IMR-90 (cell line): ENCODE results near the gene TBL3. TPM values are rescaled to one million over a fixed set of nuclear protein-coding genes. Genes with fewer than 3 reads are reported as not detected.
"Not testable (repeated sequence)": the region's sequence is repeated elsewhere in the genome, so short reads cannot be mapped to it uniquely, and the experiment has no call there.

Source experiments
- ATAC-seq: fragments of 200-7000 bp; cut with Tn5 transposase; 2 replicates; pipeline ENCODE4 v1.9.1; 2020; ENCODE audit warnings: low read depth, mild to moderate bottlenecking, moderate library complexity
- BruUV-seq: library from RNA; stranded (reverse); fragments of 400-500 nt; replicated peaks from 2 replicates; lab custom pipeline; 2021; lab: Mats Ljungman, UMichigan
- CTCF ChIA-PET: fragments of 300-600 bp; formaldehyde crosslinking; extraction: SDS; loops from one replicate; lab custom pipeline; 2021; ENCODE audit warnings: antibody characterized with exemption; lab: Yijun Ruan, JAX
- POLR2A ChIA-PET: fragments of 300-600 bp; sonication (Branson Sonifier 250); formaldehyde crosslinking; loops from one replicate; lab custom pipeline; 2022; ENCODE audit warnings: antibody characterized with exemption; ENCODE audit not compliant: unreplicated experiment; lab: Charles Lee
- DNase-seq: peaks from one replicate; pipeline ENCODE4 v3.0.0; 2013
- H2AFZ ChIP-seq: replicated peaks from 2 replicates; pipeline ENCODE3; 2013; ENCODE audit warnings: low read length, mild to moderate bottlenecking; ENCODE audit not compliant: poor library complexity
- H2AK5ac ChIP-seq: 2 replicates; pipeline ENCODE4 v1.6.1; 2013; ENCODE audit warnings: low read depth, low read length, inconsistent platforms
- H2AK9ac ChIP-seq: replicated peaks from 2 replicates; pipeline ENCODE3; 2013; ENCODE audit warnings: mild to moderate bottlenecking, low read depth, low read length, moderate library complexity; ENCODE audit not compliant: poor library complexity
- H2BK120ac ChIP-seq: 2 replicates; pipeline ENCODE4 v1.6.1; 2013; ENCODE audit warnings: low read depth, low read length, inconsistent platforms
- H2BK15ac ChIP-seq: 3 replicates; pipeline ENCODE4 v1.6.1; 2013; ENCODE audit warnings: low read depth, low read length, inconsistent platforms
- H2BK20ac ChIP-seq: 2 replicates; pipeline ENCODE4 v1.6.1; 2013; ENCODE audit warnings: low read depth, mild to moderate bottlenecking, inconsistent platforms, low read length, moderate library complexity
- H2BK5ac ChIP-seq: 2 replicates; pipeline ENCODE4 v1.6.1; 2013; ENCODE audit warnings: mild to moderate bottlenecking, low read depth, low read length, inconsistent platforms; ENCODE audit not compliant: poor library complexity, severe bottlenecking
- H3K14ac ChIP-seq: replicated peaks from 2 replicates; pipeline ENCODE4 v1.6.1; 2013; ENCODE audit warnings: low read depth, low read length, inconsistent platforms
- H3K18ac ChIP-seq: 2 replicates; pipeline ENCODE4 v1.6.1; 2013; ENCODE audit warnings: low read depth, low read length, control low read depth
- H3K23ac ChIP-seq: 2 replicates; pipeline ENCODE4 v1.6.1; 2013; ENCODE audit warnings: low read depth, low read length, inconsistent platforms
- H3K27ac ChIP-seq: 2 replicates; pipeline ENCODE4 v1.5.1; 2013; ENCODE audit warnings: mild to moderate bottlenecking, control low read depth, low read length; ENCODE audit not compliant: insufficient read depth
- H3K27me3 ChIP-seq: 2 replicates; pipeline ENCODE4 v1.6.1; 2013; ENCODE audit warnings: low read length; ENCODE audit not compliant: control insufficient read depth, insufficient read depth
- H3K36me3 ChIP-seq: 2 replicates; pipeline ENCODE4 v1.6.1; 2013; ENCODE audit warnings: low read length, mixed read lengths; ENCODE audit not compliant: control insufficient read depth, insufficient read depth
- H3K4ac ChIP-seq: 2 replicates; pipeline ENCODE4 v1.6.1; 2013; ENCODE audit warnings: low read depth, low read length, inconsistent platforms
- H3K4me1 ChIP-seq: 2 replicates; pipeline ENCODE4 v1.6.1; 2013; ENCODE audit warnings: low read length, mixed read lengths; ENCODE audit not compliant: control insufficient read depth, insufficient read depth
- H3K4me2 ChIP-seq: 2 replicates; pipeline ENCODE4 v1.6.1; 2013; ENCODE audit warnings: low read depth, mild to moderate bottlenecking, control low read depth, low read length, moderate library complexity
- H3K4me3 ChIP-seq: 2 replicates; pipeline ENCODE4 v1.5.1; 2013; ENCODE audit warnings: low read depth, mild to moderate bottlenecking, control low read depth, low read length, moderate library complexity; ENCODE audit not compliant: insufficient read depth
- H3K56ac ChIP-seq: 2 replicates; pipeline ENCODE4 v1.6.1; 2013; ENCODE audit warnings: low read length, inconsistent platforms; ENCODE audit not compliant: insufficient read depth; ENCODE audit errors: extremely low read depth
- H3K79me1 ChIP-seq, 2 experiments: 2 replicates each; pipeline ENCODE4 v1.6.1; 2013; ENCODE audit warnings: low read length in 2 of 2, inconsistent platforms in 1 of 2, low read depth in 1 of 2
- H3K9ac ChIP-seq: 2 replicates; pipeline ENCODE4 v1.6.1; 2013; ENCODE audit warnings: low read depth, low read length, control low read depth
- H3K9me1 ChIP-seq: 2 replicates; pipeline ENCODE4 v1.6.1; 2013; ENCODE audit warnings: low read length, inconsistent platforms; ENCODE audit not compliant: insufficient read depth
- H3K9me3 ChIP-seq: 2 replicates; pipeline ENCODE4 v1.6.1; 2013; ENCODE audit warnings: low read length; ENCODE audit not compliant: control insufficient read depth, insufficient read depth
- H4K20me1 ChIP-seq: 2 replicates; pipeline ENCODE4 v1.6.1; 2013; ENCODE audit warnings: low read length, inconsistent platforms; ENCODE audit not compliant: insufficient read depth
- H4K5ac ChIP-seq: 2 replicates; pipeline ENCODE4 v1.6.1; 2013; ENCODE audit warnings: mild to moderate bottlenecking, low read depth, low read length, control low read depth
- H4K8ac ChIP-seq, 2 experiments: 2 replicates each; pipeline ENCODE4 v1.6.1; 2013; ENCODE audit warnings: low read depth in 2 of 2, low read length in 2 of 2, control low read depth in 1 of 2, inconsistent platforms in 1 of 2
- H4K91ac ChIP-seq: 2 replicates; pipeline ENCODE4 v1.6.1; 2013; ENCODE audit warnings: low read depth, low read length, inconsistent platforms; ENCODE audit not compliant: insufficient read depth
- CEBPB ChIP-seq: IDR thresholded peaks from 2 replicates; pipeline ENCODE4 v1.6.1; 2012; ENCODE audit warnings: low read depth, low read length, improper control_type of control experiment
- WGBS, 2 experiments: methylation state at CpG; one replicate each; pipeline versions ENCODE4 v1.1.5 to v1.1.7; 2013; ENCODE audit warnings: missing lambda C conversion rate in 2 of 2; ENCODE audit not compliant: insufficient read length in 1 of 2; ENCODE audit errors: extremely low coverage in 2 of 2; 5-methylcytosine and 5-hydroxymethylcytosine counted together
- dilution Hi-C: fragments of 300-500 bp; cut with HindIII; formaldehyde crosslinking; loops from one replicate; pipeline ENCODE4 v1.14.3; 2018; ENCODE audit warnings: low sequenced_read_pairs; ENCODE audit not compliant: unreplicated experiment
- in situ Hi-C: fragments of 300-500 bp; cut with MboI; formaldehyde crosslinking; loops from 3 replicates; pipeline ENCODE4 v1.14.3; 2019; ENCODE audit warnings: low sequenced_read_pairs, inconsistent platforms, mixed read lengths
- intact Hi-C: fragments of 100-400 bp; cut with micrococcal nuclease; formaldehyde crosslinking; loops from 2 replicates; pipeline ENCODE4 v1.10.0; 2022
- polyA plus RNA-seq, 3 experiments: library from polyadenylated mRNA; depleted of rRNA; stranded (reverse); fragments of >200 nt; gene quantifications; 2 replicates each; pipeline ENCODE4 v1.2.3, GENCODE V29; 2012; ENCODE audit warnings: low replicate concordance in 1 of 3
- total RNA-seq: library from RNA; depleted of rRNA; stranded (reverse); fragments of >200 nt; gene quantifications from 2 replicates; pipeline ENCODE4 v1.2.3, GENCODE V29; 2012
- TF ChIP-seq, protein P1 (sequence below): fragments of 150-350 bp; IDR thresholded peaks from 2 replicates; pipeline ENCODE4 v1.6.1; 2017; ENCODE audit warnings: mild to moderate bottlenecking, antibody characterized with exemption, low read length, low read depth

The TBL3 gene
- total and polyA plus RNA-seq, 2 of the 4 experiments (the other 2 are of a cell fraction), result 38.5 to 60.8 TPM

DNA sequence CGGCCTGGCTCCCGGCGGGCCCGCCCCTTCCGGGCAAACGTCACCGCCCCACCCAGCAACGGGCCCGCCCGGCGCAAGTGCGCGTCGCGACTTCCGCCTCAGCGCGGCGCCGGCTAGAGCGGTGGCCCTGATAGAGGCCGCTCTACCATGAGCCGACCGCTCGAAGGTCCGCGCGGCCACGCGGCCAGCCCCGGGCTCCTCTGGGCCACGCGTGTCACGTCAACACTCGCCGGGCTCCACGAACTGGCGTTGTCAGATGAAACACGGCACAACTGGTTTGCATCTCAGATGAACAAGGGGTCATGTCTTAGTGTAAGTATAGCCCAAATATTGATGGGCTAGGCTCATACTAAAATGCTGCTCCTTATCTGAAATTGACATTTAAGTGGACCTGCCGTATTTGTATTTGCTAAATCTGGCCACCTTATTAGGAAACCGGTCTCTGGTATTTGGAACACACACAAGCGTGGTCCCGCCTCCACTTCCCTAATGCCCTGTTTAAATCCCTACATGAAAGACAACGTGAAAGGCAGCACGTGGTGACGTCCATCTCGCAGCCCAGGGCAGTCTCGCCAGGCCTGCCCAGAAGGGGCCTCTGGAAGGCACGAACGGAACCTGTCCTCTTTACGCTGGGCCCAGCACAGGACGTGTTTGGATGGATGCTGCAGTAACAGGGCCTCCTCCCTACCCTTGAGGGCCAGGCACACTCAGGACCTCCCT is 38.1 kb downstream of the TBL3 start, which contains the start of gene ZNF598 (continued):
- TF ChIP-seq, protein P1, sequence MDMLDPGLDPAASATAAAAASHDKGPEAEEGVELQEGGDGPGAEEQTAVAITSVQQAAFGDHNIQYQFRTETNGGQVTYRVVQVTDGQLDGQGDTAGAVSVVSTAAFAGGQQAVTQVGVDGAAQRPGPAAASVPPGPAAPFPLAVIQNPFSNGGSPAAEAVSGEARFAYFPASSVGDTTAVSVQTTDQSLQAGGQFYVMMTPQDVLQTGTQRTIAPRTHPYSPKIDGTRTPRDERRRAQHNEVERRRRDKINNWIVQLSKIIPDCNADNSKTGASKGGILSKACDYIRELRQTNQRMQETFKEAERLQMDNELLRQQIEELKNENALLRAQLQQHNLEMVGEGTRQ, result peak; percentile 79

DNA sequence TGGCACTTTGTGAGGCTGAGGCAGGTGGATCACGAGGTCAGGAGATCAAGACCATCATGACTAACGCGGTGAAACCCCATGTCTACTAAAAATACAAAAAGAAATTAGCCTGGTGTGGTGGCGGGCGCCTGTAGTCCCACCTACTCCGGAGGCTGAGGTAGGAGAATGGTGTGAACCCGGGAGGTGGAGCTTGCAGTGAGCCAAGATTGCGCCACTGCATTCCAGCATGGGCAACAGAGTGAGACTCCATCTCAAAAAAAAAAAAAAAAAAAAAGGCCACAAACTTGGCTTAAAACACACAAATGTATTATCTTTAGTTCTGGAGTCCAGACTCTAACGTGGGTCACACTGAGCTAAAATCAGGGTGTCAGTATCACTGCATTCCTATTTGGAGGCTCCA is 39.9 kb downstream of the TBL3 start:
- Histone ChIP-seq H3K4me1 (peaks cover 21% of the 10 kb centered on the region), H3K9me1 (peaks cover 15% of the 10 kb centered on the region), H4K20me1 (peaks cover 24% of the 10 kb centered on the region), H3K79me1 (peaks cover 9 to 37% of the 10 kb centered on the region in 2 experiments; a peak in 3 of 4 replicates)
- H3K23ac ChIP-seq, BruUV-seq, H3K14ac ChIP-seq, H3K27ac ChIP-seq, H2AFZ ChIP-seq, H2BK15ac ChIP-seq, H4K8ac ChIP-seq, H3K9ac ChIP-seq, ATAC-seq, H3K18ac ChIP-seq, H2AK9ac ChIP-seq, intact Hi-C loops, H3K4me3 ChIP-seq, H3K4me2 ChIP-seq, H2BK120ac ChIP-seq, in situ Hi-C loops, POLR2A ChIA-PET, H3K36me3 ChIP-seq, H3K9me3 ChIP-seq, H2BK20ac ChIP-seq, H4K91ac ChIP-seq, H3K4ac ChIP-seq, H2AK5ac ChIP-seq, dilution Hi-C loops, DNase-seq, H2BK5ac ChIP-seq, H3K27me3 ChIP-seq, H3K56ac ChIP-seq, H4K5ac ChIP-seq: not testable (repeated sequence)
- TF ChIP-seq CEBPB, result 0 out of 2 replicates have a peak, but pooled peaks have one; percentile 5
- WGBS, 2 experiments, result 43% methylated on average over 1 of the region's 9 CpGs; no CpG with 5 or more reads in 1 of the 2 experiments
- CTCF ChIA-PET, result interaction anchor here (1.0 kb wide), 1 partner anchor 129 kb away, joined by 5 read pairs; no protein-coding TSS in a partner anchor
